ENCODE results near the gene SLC35E4.
"Not testable (repeated sequence)": the region's sequence is repeated elsewhere in the genome, so short reads cannot be mapped to it uniquely, and the experiment has no call there.

SLC35E4 gene

GRCh38 chr22:30650508-30651116 lies 15.0 kb downstream of the SLC35E4 start:
- DNase-seq (ENCODE audit: low spot score), result no peak

- DNase-seq (ENCODE audit: low spot score), result no peak
Observed at GRCh38 chr22:30652852-30653251, 17.3 kb downstream of the SLC35E4 start.

GRCh38 chr22:30654361-30654760 lies 18.8 kb downstream of the SLC35E4 start:
- DNase-seq (ENCODE audit: low spot score), result no peak

- DNase-seq (ENCODE audit: low spot score), result no peak
Observed at GRCh38 chr22:30655532-30655931, 20.0 kb downstream of the SLC35E4 start.

- no peak for DNase-seq (ENCODE audit: low spot score)
Observed at GRCh38 chr22:30662040-30662439, 26.5 kb downstream of the SLC35E4 start.

GRCh38 chr22:30664798-30665197 lies 29.2 kb downstream of the SLC35E4 start:
- no peak for DNase-seq (ENCODE audit: low spot score)

- no peak for DNase-seq (ENCODE audit: low spot score)
Observed at GRCh38 chr22:30665266-30665665, 29.7 kb downstream of the SLC35E4 start.

GRCh38 chr22:30665786-30666185 lies 30.2 kb downstream of the SLC35E4 start:
- DNase-seq (ENCODE audit: low spot score), result no peak

GRCh38 chr22:30667107-30667493 lies 31.5 kb downstream of the SLC35E4 start:
- no peak for DNase-seq (ENCODE audit: low spot score)

GRCh38 chr22:30667494-30668385 lies 32.2 kb downstream of the SLC35E4 start, which contains the start of gene DUSP18:
Gene DUSP18 (minus strand): TSS chr22:30667875. CDS start chr22:30664003, 3,872 bp downstream.
- peak; percentile 84 for DNase-seq (ENCODE audit: low spot score)

GRCh38 chr22:30668386-30668710 lies 32.8 kb downstream of the SLC35E4 start:
- no peak for DNase-seq (ENCODE audit: low spot score)

GRCh38 chr22:30671071-30671470 lies 35.5 kb downstream of the SLC35E4 start:
- no peak for DNase-seq (ENCODE audit: low spot score)

GRCh38 chr22:30673136-30673535 lies 37.6 kb downstream of the SLC35E4 start:
- DNase-seq (ENCODE audit: low spot score), result no peak

GRCh38 chr22:30674482-30674881 lies 38.9 kb downstream of the SLC35E4 start:
- no peak for DNase-seq (ENCODE audit: low spot score)

- no peak for DNase-seq (ENCODE audit: low spot score)
Observed at GRCh38 chr22:30675436-30675835, 39.9 kb downstream of the SLC35E4 start.

- DNase-seq (ENCODE audit: low spot score), result not testable (repeated sequence)
Observed at GRCh38 chr22:30676565-30676964, 41.0 kb downstream of the SLC35E4 start.

- not testable (repeated sequence) for DNase-seq (ENCODE audit: low spot score)
Observed at GRCh38 chr22:30679895-30680690, 44.5 kb downstream of the SLC35E4 start.

- DNase-seq (ENCODE audit: low spot score), result no peak
Observed at GRCh38 chr22:30680991-30681770, 45.6 kb downstream of the SLC35E4 start.

GRCh38 chr22:30681831-30682230 lies 46.2 kb downstream of the SLC35E4 start:
- DNase-seq (ENCODE audit: low spot score), result no peak

- no peak for DNase-seq (ENCODE audit: low spot score)
Observed at GRCh38 chr22:30685178-30685577, 49.6 kb downstream of the SLC35E4 start.

GRCh38 chr22:30687358-30687757 lies 51.8 kb downstream of the SLC35E4 start:
- DNase-seq (ENCODE audit: low spot score), result no peak

GRCh38 chr22:30689622-30690021 lies 54.0 kb downstream of the SLC35E4 start:
- DNase-seq (ENCODE audit: low spot score), result no peak

All from kidney capillary endothelial cell (primary cell).